Right hindlimb (tissue), 1 donor: Measurements from ENCODE around the gene SUN2.
"Not testable (repeated sequence)": the region's sequence is repeated elsewhere in the genome, so short reads cannot be mapped to it uniquely, and the experiment has no call there.

Experiments used
- DNase-seq: peaks from one replicate; pipeline ENCODE4 v3.0.0-alpha.2; 2018

Gene SUN2, protein sequence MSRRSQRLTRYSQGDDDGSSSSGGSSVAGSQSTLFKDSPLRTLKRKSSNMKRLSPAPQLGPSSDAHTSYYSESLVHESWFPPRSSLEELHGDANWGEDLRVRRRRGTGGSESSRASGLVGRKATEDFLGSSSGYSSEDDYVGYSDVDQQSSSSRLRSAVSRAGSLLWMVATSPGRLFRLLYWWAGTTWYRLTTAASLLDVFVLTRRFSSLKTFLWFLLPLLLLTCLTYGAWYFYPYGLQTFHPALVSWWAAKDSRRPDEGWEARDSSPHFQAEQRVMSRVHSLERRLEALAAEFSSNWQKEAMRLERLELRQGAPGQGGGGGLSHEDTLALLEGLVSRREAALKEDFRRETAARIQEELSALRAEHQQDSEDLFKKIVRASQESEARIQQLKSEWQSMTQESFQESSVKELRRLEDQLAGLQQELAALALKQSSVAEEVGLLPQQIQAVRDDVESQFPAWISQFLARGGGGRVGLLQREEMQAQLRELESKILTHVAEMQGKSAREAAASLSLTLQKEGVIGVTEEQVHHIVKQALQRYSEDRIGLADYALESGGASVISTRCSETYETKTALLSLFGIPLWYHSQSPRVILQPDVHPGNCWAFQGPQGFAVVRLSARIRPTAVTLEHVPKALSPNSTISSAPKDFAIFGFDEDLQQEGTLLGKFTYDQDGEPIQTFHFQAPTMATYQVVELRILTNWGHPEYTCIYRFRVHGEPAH

DNA sequence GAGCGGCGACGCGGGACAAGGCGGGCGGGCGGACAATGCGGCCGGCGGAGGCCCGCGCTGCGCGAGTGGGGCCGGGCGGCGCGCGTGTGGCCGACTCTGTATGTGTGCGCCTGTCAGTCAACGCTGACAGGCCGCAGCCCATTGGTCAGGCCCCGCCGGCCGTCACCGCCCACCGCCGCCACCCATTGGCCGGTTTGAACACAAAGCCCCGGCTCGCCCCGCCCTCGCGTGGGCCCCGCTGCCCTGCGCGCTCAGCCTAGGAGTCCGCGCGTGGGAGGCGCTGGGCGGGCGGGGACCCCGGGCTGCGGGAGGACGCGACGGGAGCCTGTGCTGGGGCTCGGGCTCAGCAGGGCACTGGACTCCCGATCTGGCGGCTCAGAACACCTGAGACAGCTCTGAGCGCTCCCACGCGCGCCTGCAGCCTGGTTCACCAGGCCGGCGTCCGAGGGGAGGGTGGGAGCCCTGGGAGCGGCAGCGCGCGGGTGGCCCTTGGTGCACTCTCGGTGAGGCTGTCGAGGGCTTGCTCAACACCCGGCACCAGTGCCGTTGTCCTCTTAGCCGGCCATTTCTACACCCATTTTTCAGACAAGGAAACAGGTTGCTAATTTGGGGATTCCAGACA, at the start of gene SUN2:
Gene SUN2, minus strand, starts transcription at position 88 of the 622 bp plus-strand sequence. CDS start 3,370 bp downstream, outside the sequence.
- peak; percentile 94 for DNase-seq

DNA sequence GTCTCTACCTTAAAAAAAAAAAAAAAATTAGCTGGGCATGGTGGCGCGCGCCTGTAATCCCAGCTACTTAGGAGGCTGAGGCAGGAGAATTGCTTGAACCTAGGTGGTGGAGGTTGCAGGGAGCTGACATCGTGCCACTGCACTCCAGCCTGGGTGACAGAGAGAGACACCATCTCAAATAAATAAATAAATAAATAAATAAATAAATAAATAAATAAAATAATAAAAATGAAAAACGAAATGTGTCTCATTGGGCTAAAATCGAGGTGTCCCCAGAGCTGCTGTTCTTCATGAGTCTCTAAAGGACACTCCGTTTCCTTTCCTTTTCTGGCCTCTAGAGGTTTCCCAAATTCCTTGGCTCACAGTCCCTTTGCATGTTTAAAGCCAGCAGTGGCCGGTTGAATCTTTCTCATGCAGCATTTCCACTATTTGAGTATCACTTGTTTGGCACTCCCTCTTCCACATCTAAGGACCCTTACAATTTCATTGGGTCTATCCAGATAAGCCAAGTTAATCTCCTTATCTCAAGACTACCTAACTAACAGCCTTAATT, 49.3 kb upstream of the SUN2 start:
- not testable (repeated sequence) for DNase-seq

DNA sequence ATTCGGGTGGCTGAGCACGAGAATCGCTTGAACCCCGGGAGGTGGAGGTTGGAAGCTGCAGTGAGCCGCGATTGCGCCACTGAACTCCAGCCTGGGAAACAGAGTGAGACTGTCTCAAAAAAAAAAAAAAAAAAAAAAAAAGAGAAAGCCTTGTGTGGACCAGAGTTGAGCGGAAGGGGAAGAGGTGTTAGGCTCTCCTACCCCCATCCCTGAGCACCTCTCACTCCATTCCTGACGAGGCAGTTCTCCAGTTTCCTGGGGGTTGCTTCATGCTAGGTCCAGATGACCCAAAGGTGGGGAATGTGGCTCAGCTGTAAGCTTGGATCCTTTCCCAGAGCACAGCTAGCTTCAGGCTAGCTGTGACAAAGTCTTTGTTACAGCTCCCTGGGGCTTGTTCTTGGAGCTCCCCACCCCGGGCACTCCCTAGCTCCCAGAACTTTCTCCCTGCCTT, 46.9 kb upstream of the SUN2 start:
- DNase-seq = peak; percentile 48

DNA sequence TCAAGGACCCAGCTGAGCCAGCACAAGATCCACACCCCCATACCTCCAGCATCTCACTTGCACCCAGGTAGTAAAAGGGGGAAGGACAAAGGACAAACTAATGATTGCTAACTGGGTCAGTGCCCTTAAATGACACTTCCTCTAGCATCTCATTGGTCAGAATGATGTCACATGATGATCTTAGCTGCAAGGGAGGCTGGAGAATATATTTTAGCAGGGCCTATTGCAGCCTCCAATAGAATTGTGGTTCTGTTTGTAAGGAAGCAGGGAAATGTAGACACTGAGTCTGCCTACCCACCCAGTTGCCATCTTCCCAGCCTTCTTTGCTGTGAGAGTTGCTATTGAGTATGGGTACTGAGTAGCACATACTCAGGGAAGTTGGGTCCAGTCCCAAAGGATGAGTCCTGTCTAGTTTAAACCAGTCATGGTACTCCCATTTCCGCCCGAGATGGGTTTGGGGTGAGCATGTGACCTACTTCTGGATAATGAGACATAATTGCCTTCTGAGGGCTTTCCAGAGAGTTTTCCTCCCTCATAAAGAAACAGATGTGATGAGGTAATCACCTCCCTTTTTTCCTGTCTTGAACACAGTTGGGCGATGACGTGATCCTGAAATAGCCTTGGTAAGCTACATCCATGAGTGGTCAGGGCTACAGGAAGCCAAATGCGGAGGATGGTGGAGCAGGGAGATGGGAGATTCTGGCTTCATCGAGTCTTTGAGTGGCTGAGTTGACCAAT, 43.6 kb upstream of the SUN2 start:
- DNase-seq = no peak

- no peak for DNase-seq
Observed at GRCh38 chr22:38798496-38798895, 42.7 kb upstream of the SUN2 start.

GRCh38 chr22:38796262-38796957, 40.6 kb upstream of the SUN2 start:
- DNase-seq = no peak

GRCh38 chr22:38795569-38795968, 39.8 kb upstream of the SUN2 start:
- no peak for DNase-seq

GRCh38 chr22:38793721-38794466, 38.1 kb upstream of the SUN2 start, which contains the start of gene DNAL4:
Gene DNAL4, minus strand, starts transcription at chr22:38794143. Its CDS starts 11,412 bp downstream, at chr22:38782731.
- peak; percentile 96 for DNase-seq

DNA sequence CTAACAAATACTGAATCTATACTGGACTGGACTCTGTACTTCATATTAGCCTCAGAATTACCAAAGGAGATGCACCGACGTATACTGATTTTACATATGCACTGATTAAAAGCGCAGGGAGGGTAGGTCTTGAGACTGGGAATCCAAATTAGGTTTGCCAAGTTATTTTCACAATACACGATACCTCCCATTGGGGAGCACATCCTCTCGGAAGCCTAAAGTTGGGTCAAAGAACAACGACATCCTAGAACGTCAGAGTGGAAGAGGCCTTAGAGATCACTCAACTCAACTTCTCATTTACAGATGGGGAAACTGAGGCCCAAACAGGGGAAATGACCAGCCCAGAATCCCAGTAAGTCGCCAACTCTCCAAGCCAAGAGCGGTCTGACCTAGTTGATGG, 37.5 kb upstream of the SUN2 start:
- DNase-seq = no peak

DNA sequence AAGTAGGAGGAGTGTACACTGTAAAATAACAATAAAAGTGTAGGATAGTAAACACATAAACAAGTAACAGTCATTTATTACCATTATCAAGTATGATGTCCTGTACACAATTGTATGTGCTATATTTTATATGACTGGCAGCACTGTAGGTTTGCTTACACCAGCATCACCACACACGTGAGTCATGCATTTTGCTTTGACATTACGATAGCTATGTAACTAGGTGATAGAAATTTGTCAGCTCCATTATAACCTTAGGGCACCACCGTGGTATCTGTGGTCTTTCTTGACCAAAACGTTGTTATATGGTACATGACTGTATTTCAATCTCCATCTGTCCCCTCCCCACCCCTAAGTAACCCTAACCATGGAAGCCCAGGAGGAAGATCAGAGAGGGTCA, 37.0 kb upstream of the SUN2 start:
- no peak for DNase-seq

DNA sequence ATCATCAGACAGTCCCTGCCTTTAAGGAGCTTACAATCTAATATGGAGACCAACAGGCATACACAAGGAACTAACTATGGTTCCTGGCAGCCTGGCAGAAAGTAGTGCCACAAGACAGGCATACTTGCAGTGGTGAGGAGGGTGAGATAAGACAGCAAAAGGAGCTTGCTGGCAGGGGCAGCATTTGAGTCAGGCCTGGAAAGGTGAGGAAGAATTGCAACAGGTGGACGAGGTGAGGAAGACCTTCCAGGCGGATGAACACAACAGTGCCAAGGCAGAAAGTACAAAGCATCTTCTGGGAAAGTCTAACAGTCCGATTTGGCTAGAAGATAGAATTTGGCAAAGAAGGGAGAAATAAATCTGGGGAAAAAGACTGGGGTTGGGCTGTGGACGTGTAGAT, 33.8 kb upstream of the SUN2 start:
- no peak for DNase-seq

- DNase-seq = no peak
Observed at GRCh38 chr22:38788846-38789245, 33.0 kb upstream of the SUN2 start.

DNA sequence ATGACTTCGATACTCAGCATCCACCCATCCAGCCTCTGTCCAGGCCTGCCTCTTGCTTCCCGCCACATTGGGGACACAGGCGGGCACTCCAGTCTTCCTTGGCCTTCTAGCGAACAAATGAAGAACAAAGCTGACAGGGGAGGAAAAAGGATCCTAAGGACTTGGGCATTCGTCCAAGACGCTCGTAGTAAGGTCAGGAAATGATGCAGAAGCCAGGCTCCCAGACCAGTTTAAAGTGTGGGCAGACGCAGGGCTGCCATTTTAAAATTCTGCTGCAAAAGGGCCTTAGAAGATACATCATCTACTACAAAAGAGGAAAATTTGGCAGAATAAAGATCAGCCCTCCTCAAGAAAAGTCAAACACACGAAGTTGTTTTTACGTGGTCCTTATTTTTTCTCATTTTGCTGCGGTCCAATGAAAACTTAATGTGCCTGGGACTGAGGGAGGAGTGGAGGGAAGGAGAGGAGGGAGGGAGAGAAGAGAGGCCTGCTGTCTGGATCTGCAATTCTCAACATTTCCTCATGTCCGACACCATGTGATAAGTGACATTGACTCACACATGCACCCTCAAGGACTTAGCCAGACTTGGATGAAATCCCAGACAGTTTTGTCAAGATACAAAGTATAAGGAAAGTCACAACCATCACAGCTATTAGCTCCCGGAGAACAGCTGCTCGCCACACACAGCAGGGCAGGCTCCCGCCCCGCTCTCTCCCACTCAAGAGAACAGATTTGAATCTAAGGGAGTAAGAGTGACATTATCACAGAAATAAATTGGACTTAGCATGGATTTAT, 32.4 kb upstream of the SUN2 start:
- DNase-seq = peak; percentile 61

GRCh38 chr22:38786631-38787030, 30.8 kb upstream of the SUN2 start:
- no peak for DNase-seq

- no peak for DNase-seq
Observed at GRCh38 chr22:38784856-38785255, 29.1 kb upstream of the SUN2 start.

DNA sequence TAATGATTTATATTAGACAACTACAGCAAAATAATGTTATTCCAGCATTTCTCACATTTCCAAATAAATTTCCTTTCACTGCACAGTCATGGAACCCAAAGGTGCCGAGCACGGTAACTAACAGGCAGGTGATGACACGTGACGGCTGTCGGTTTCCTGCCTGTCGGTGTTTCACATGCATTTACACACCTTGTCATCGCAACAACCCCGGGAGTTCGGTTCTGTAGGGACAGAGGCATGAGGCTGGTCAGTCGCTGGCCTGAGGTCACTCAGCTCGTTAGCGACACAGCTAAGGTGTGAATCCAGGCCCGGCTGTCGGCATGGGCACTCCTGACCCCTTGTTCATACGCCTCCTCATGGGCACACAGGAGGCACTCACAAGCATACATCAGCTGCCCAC, 28.2 kb upstream of the SUN2 start:
- DNase-seq = no peak

GRCh38 chr22:38783095-38783615, 27.4 kb upstream of the SUN2 start:
- DNase-seq = peak; percentile 44

- DNase-seq = no peak
Observed at GRCh38 chr22:38782402-38783094, 26.8 kb upstream of the SUN2 start.

- DNase-seq = no peak
Observed at GRCh38 chr22:38781033-38781432, 25.2 kb upstream of the SUN2 start.
